ENCODE measurements around the gene ZFX. TPM values are rescaled to one million over a fixed set of nuclear protein-coding genes. Genes with fewer than 3 reads are reported as not detected.
A peak's percentile ranks its signal among the peaks of the same experiment; 100 is the strongest.
"Not testable (repeated sequence)": the region's sequence is repeated elsewhere in the genome, so short reads cannot be mapped to it uniquely, and the experiment has no call there.

The ZFX gene
- total RNA-seq, 2 donors from 2014 or later: 67.6 to 69.9 TPM

GRCh38 chrX:24150051-24150790 lies 692 bp downstream of the ZFX start:
- peak; percentile 97 for DNase-seq (ENCODE audit: low spot score)
- intact Hi-C loops (cut with DNase I): loop anchor here in 1 of 2 donors (5.0 kb wide), 1 partner anchor 142 kb away; no protein-coding TSS in a partner anchor

- DNase-seq (ENCODE audit: low spot score): no peak
- intact Hi-C loops (cut with DNase I): loop anchor here in 1 of 2 donors (5.0 kb wide), 1 partner anchor 141 kb away; no protein-coding TSS in a partner anchor
Measured at GRCh38 chrX:24150898-24151297, 1.4 kb downstream of the ZFX start.

DNA sequence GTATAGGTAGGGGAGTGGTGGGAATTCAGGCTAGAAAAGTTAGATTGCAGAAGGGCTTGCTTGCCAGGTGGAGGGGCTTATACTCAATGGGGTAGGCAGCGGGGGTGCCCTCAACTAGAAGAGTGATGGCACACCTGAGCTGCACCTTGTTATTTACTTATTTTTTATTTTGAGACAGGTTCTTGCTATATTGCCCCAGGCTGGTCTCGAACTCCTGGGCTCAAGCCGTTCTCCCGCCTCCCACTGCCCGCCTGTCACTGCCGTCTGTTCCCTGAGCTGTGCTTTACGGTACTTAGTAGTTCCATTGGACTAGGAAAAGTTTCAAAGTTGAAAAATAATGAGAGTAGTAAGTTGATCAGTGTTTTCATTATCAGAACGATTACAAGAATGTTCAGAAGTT lies 2.0 kb downstream of the ZFX start:
- intact Hi-C loops (cut with DNase I): loop anchor here in 1 of 2 donors (5.0 kb wide), 1 partner anchor 141 kb away; no protein-coding TSS in a partner anchor
- no peak for DNase-seq (ENCODE audit: low spot score)

DNA sequence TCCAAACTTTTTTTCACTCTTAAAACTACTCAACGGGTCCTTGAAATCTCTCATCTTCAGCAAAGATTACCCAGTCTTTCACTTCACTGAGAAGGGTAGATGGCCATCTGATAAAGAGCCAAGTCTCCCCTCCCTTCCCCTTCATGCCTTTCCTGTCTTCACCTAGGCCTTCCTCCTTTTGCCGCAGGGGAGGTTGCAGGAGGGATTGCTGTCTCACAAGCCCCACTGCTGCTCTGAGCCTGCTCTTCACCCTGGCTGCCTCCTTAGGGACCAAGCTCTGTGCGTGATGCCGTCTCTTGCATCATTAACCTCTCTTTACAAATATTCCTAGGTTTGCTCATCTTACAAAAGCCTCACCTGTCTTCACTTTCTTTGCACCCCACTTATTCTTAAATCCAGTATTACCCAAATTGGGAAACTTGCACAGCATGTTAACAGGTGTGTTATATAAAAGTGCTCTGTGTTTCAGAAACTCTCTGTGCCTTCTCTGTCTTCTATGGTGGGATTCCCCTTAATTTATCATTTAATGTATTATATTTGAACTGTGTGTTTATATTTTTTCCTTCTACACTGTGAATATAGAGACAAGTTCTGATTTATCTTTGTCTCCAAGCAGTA lies 3.8 kb downstream of the ZFX start:
- intact Hi-C loops (cut with DNase I): loop anchor here in 1 of 2 donors (5.0 kb wide), 1 partner anchor 139 kb away; no protein-coding TSS in a partner anchor
- no peak for DNase-seq (ENCODE audit: low spot score)

DNA sequence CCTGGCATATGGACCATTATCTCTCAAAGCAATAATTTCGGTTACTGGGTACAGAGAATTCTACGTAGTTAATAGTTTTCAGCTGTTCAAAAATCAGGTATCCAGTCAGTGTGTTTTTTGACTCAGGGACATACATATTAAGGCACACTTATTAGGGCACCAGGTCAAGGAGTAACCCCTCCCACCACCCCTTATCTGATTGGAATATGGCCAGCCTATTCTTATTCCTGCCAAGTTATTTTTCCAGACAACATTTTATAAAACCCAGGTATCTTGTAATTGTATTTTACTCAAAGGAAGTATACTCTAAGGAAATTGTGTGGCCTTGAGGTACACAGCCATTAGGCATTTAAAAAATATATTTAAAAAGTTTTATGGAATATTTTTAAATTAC lies 4.3 kb downstream of the ZFX start:
- DNase-seq (ENCODE audit: low spot score): no peak
- intact Hi-C loops (cut with DNase I): loop anchor here in 1 of 2 donors (5.0 kb wide), 1 partner anchor 139 kb away; no protein-coding TSS in a partner anchor

GRCh38 chrX:24154490-24155034 lies 5.0 kb downstream of the ZFX start:
- intact Hi-C loops (cut with DNase I): loop anchor here in 1 of 2 donors (5.0 kb wide), 1 partner anchor 138 kb away; no protein-coding TSS in a partner anchor
- no peak for DNase-seq (ENCODE audit: low spot score)

DNA sequence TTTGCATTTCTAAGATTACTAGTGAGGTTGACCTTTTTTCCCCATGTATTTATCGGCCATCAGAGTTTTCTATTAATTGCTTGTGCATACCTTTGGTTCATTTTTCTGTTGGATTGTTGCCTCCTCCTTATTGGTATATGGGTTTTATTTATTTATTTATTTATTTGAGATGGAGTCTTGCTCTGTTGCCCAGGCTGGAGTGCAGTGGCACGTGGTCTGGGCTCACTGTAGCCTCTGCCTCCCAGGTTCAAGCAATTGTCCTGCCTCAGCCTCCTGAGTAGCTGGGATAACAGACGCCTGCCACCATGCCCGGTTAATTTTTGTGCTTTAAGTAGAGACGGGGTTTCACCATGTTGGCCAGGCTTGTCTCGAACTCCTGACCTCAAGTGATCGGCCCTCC lies 6.2 kb downstream of the ZFX start:
- intact Hi-C loops (cut with DNase I); DNase-seq (ENCODE audit: low spot score): not testable (repeated sequence)

DNA sequence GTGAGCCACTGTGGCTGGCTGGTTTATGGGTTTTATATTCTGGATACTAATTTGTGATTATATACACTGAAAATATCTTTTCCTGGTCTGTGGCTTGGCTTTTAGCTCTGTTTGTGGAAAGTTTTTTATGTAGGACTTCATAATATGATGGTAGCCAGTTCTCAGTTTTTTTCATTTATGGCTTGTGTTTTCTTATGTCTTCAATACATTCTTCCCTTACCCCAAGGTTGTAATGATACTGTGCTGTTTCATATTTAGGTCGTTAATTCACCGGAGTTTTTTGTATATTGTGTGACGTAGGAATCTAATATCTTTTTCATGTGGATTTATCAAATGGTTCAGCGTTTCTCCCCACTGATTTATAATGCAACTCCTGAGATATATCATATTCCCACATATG lies 6.6 kb downstream of the ZFX start:
- no peak for DNase-seq (ENCODE audit: low spot score)
- intact Hi-C loops (cut with DNase I): no loop called here

DNA sequence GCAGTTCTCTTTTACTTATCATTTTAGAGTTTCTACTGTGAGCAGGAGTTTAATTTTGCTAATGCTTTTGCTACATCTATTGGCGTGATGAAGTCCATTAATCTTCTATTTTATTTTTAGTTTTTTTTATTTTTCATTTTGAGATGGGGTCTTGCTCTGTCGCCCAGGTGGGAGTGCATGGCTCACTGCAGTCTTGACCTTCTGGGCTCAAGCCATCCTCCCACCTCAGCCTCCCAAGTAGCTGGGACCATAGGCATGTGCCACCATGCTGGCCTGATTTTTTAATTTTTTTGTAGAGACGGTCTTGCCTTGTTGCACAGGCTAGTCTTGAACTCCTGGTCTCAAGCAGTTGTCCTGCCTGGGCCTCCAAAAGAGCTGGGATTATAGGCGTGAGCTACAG lies 9.4 kb downstream of the ZFX start:
- no peak for DNase-seq (ENCODE audit: low spot score)
- intact Hi-C loops (cut with DNase I): no loop called here

DNA sequence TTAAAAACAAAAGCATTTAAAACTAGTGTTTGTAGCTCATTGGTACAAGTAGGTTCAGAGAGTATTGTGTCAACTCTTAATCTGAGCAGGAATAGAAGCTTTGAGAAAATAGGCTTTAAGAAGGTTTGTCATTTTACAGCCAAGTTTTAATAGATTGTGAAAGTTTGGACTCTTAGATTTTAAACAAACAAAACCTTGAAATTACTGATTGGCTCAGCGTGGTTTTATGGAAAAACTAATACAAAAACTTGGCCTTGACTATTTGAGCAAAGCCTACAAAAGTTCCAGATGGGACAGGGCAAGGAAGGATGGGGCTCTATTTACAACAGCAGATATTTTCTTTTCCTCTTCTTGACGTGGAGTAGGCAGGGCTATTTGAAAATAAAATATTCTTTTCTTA lies 16.5 kb downstream of the ZFX start:
- intact Hi-C loops (cut with DNase I): no loop called here
- DNase-seq (ENCODE audit: low spot score): no peak

DNA sequence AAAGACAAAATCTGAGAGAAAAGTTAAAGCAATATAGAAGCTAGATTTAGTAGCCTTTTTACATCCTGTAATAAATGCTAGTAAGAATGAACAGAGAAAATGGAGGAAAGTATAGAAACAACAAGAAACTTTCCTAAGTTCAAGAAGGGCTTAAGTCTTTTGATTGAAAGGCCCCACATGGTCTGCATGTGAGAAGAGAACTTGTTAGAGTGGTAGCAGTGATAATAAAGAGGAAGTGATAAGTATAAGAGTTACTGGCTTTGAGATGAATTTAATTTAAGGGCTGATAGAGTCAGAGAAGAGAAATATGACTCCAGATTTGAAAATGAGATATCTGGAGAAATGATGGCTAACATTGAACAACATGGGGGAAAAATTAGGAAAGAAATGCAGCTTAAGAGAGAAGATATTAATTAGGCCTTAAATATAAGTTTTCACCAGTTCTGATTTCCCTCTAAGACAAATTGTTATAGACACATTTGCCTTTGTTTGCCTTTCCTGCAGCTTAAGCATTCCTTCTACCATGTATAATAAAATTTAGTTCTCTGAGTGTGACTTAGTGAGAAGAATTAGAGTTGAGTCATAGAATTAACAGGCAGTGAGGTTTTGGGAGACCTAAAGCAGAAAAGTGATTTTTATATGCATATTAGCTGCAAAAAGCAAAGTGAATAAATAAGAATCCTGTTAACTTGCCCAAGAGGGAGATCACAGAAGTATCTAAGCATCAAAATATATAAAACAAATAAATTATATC lies 18.4 kb downstream of the ZFX start:
- no peak for DNase-seq (ENCODE audit: low spot score)
- intact Hi-C loops (cut with DNase I): no loop called here

- intact Hi-C loops (cut with DNase I): no loop called here
- no peak for DNase-seq (ENCODE audit: low spot score)
Measured at GRCh38 chrX:24168807-24169206, 19.3 kb downstream of the ZFX start.

DNA sequence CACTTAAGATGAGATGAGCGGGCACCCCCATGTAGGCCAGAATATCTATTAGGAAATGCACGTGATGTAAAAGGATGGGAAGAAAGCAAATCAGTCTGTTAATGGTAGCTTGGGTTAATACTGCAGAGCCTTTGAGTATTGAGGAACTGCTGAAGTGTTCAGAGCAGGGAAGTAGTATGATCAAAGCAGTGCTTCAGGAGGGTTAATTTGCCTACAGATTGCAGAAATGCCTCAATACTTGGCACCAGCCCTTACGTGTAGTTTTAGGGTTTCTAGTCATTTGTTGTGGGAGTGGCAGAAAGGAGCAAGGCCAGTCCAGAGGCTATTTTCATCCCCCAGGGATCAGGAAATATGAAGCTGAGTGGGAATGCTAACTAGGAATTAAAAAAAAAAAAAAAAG lies 19.7 kb downstream of the ZFX start:
- intact Hi-C loops (cut with DNase I): no loop called here
- no peak for DNase-seq (ENCODE audit: low spot score)

DNA sequence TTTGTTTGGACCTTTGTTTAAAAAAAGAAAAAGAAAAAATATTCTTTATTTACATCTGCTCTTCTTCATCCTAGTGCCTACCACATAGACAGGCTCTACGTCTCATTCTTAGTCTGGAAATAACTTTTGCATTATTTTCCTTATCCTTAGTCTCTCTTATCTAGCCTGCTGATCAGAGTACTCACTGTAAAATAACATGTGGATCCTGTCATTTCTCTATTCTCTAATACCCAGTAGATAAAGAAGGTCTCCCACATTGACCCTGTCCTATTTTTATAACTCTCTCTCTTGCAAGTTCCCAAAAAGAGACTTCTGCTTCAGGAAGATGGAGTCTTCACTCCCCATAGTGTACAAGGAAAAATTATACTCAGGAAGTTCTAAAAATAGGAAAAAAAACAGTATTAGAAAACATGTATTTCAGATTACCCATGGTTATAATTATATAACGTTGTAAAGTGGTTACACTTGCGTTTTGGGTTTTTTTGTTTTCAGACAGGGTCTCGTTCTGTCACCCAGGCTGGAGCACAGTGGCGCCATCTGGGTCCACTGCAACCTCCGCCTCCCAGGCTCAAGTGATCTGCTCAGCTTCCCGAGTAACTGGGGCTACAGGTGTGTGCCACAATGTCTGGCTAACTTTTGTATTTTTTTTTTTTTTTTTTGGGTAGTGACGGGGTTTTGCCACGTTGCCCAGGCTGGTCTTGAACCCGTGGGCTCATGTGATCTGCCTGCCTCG lies 23.8 kb downstream of the ZFX start:
- intact Hi-C loops (cut with DNase I): no loop called here

GRCh38 chrX:24175276-24175675 lies 25.7 kb downstream of the ZFX start:
- DNase-seq (ENCODE audit: low spot score): no peak
- intact Hi-C loops (cut with DNase I): no loop called here

More for the DNA sequence above, 23.8 kb downstream of the ZFX start:
- DNase-seq (ENCODE audit: low spot score): no peak

- intact Hi-C loops (cut with DNase I): no loop called here
- DNase-seq (ENCODE audit: low spot score): no peak
Measured at GRCh38 chrX:24178441-24178840, 28.9 kb downstream of the ZFX start.

GRCh38 chrX:24184018-24184417 lies 34.5 kb downstream of the ZFX start:
- no peak for DNase-seq (ENCODE audit: low spot score)
- intact Hi-C loops (cut with DNase I): no loop called here

DNA sequence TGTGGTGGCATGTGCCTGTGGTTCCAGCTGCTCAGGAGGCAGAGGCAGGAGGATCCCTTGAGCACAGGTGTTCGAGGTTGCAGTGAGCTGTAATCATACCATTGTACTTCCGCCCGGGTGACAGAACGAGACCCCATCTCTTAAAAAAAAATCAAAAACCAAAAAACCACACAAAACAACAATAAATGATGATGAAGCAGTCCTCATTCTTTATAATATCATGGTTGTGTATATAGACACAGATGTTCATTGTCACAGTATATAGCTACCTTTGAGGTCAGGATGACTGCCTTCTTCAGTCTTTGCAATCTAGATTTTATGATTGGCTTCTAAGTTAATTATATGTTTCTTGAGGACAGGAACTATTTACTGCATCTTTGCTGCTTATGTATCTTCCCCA lies 37.0 kb downstream of the ZFX start:
- intact Hi-C loops (cut with DNase I): no loop called here
- no peak for DNase-seq (ENCODE audit: low spot score)

- DNase-seq (ENCODE audit: low spot score): no peak
- intact Hi-C loops (cut with DNase I): no loop called here
Measured at GRCh38 chrX:24186986-24187385, 37.5 kb downstream of the ZFX start.
